GM21529 (cell line): ENCODE results near the gene RRAS.
A peak's percentile ranks its signal among the peaks of the same experiment; 100 is the strongest.

Experiments
- ATAC-seq: cut with Tn5 transposase; IDR thresholded peaks from one replicate; pipeline ENCODE4 v1.9.1; 2021; ENCODE audit not compliant: unreplicated experiment

The RRAS gene

DNA sequence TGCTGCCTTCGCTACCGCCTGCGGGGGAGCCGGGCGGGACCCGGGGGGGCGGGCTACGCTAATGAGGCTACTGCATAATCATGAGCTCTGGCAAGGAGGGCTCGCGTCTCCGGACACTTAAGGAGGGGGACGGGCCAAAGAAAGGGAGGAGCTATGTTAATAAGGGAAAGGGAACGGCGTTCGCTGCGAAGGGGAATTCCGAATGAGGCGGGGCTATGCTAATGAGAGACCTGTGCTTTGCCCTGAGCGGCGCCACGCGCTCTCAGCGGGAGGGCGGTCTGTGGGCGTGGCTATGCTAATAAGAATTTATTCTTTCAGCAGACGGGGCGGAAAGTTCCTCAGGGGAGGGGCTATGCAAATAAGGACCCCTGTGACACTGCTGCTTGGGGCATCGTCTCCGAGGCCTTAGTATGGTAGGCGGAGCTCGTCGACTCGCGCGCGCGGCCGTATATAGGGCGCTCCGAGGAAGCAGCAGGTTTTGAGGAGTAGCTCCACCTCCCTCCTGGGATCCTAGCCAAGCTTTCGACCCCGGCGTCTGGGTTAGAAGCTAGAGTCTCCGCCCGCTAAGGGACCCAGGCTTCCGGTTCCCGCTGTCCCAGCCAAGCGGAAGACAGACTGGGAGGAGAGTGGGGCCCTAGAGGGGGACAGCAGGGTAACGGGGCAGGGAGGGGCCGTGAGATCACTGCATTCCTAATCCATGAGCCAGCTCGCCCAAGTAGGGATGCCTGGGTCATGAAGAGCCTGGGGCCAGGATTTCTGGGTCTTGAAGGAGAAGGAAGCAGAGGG is at the start of gene RRAS:
RRAS (minus strand) TSS at position 31 of the 786 bp plus-strand sequence. CDS start 45 bp downstream, outside the sequence.
- ATAC-seq: peak; percentile 65

DNA sequence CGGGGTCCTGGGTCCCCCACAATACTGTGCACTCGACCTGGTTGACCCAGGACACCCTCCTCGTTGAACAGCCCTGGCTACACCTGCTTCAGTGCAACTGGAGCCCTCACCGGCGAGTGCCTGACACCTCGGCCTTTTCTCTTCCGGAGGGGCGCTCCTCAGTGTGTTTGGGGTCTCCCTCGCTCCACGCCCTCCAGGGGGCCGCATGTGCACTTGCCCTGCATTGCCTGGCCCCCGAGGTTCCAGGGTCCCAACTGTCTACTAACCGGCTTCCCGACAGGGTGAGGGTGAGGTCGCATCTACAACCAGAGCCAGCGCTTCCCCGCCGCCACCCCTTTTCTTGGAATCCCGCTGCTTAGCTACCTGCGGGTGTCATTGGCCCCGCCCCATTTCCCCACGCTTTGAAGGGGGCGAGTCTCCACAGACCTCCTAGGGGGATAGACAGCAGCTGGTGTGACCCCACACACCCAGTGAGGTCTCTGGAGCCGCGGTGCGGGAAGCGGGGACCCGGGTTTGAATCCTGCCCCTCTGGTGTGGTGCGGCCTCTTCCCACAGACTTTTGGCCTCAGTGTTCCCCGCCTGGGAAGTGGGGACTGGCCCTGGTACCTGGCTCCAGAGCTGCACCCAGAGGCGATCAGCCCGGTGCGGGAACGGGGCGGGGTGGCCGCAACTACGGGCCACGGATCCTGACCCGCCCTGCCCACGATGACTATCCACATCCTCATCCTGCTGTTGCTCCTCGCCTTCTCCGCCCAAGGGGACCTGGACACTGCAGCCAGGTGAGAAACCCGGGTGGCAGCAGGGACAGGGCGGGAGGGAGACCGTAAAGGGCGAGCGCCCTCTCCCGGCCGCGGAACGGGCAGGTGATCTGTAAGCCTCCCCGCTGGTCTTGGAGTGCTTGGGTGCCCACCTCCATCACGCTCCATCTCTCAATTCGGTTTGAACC is 49.5 kb upstream of the RRAS start, which contains the start of gene ADM5:
ADM5 (plus strand) TSS at position 462 of the 946 bp plus-strand sequence; CDS start at position 706, 244 bp downstream.
- ATAC-seq: no peak

DNA sequence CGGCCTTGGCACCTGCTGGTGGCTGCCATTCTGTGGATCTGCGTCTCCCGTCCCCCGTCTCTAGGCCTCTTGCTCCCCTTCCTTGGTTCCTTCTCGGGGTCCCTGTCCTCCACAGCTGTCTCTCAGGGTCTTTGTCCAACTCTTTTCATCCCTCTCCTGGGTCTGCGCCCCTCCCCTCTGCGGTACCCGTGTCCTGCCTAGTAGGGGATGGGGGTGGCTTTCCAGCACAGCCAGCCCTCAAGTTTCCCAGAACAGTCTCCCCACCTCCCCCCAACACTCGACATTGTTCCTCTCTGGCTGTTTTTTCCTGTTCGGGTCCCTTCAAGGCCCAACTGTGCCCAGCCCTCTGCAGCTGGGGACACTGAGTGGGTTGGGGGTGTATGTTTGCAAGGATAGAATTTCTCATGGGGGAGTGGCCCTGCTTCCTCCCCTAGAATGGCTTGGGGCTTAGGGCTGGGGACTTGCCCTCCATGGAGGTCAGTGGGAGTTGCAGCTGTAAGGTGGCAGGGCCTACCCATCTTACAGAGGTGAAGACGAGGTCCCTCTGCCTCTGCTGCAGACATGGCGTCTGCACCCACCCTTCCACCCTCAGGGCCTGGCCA is 48.7 kb upstream of the RRAS start:
- ATAC-seq: no peak

DNA sequence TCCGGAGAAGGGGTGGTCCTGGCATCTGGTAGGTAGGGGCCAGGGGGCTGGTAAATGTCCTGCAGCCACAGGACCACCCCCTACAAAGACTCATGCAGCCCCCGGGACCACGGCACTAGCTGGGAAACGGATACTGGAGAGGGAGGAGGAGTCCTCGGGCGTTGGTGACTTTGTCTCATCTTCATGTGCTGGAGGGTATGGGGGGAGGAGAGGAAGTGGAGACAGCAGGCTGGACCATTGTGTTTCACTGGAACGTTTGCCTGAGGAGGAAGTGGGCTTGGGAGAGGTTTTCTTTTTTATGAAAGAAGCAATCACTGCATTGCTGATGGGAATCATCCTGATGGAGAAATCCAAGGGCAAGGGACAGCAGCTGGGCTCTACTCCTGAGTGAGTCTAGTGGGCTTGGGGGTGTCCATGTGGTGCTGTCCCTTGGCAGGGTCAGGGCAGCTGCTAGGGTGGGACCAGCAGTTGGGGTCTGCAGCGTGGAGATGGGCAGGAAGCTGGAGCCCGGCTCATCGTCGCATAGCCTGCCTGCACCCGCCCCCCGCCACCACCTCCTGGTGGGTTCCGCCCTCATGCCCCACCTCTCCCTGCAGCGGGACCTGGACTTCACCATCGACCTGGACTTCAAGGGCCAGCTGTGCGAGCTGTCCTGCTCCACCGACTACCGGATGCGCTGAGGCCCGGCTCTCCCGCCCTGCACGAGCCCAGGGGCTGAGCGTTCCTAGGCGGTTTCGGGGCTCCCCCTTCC is 47.8 kb upstream of the RRAS start:
- no peak for ATAC-seq

DNA sequence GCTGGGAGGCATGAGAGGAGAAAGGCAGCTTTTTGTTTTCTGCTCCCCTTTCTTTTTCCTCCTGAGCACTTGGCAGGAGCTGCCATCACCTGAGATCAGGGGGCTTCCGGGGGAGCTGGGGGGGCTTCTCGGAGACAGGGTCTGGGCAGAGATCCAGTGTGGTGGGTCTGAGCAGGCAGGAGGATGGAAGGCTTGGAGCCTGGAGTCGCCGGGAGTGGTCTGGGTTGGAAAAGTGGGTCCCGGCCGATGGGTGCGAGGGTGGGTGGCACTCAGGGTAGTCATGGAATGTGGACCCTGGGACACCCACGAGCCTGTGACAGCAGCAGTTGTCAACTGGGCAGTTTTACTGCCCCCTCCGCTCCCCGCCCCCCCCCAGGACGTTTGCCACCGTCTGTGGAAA is 47.2 kb upstream of the RRAS start:
- no peak for ATAC-seq

DNA sequence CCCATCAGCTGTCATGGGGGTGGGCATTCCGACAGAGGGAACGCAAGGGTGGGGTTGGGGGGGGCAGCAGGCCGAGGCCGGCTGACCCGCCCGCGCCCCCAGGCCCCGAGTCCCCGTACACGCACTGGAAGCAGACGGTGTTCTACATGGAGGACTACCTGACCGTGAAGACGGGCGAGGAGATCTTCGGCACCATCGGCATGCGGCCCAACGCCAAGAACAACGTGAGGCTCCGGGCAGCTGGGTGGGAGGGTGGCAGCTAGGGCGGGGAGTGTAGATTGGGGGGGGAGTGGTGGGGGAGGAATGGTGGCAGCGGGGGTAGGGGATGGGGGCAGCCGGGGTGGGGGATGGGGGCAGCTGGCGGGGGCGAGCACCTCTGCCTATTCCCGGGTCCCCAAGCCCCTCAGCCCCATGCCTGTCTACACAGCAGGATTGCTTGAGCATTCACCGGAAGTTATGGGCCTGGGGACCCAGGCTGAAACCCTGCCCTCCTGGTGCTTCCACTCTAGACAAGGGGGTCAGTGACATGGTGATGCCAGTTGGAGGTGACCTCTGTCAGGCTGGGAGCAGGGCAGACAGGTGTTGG is 46.7 kb upstream of the RRAS start:
- no peak for ATAC-seq

DNA sequence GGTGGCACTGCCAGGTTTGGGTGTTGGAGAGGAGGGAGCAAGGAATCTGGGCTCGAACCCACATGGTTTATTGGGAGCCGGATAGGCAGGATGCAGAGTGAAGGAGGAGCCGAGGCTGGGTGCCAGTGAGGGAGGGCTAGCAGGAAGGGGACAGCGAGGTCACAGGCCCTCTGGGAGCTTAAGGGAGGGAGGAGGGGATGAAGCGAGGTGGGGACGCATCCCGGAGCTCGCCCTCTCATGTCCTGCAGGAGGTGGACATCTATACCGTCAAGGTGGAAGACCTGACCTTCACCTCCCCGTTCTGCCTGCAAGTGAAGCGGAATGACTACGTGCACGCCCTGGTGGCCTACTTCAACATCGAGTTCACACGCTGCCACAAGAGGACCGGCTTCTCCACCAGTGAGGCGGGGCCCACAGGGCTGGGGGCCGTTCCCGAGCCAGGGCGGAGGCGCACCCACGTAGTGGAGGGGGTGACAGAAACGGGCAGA is 45.9 kb upstream of the RRAS start:
- ATAC-seq: no peak

DNA sequence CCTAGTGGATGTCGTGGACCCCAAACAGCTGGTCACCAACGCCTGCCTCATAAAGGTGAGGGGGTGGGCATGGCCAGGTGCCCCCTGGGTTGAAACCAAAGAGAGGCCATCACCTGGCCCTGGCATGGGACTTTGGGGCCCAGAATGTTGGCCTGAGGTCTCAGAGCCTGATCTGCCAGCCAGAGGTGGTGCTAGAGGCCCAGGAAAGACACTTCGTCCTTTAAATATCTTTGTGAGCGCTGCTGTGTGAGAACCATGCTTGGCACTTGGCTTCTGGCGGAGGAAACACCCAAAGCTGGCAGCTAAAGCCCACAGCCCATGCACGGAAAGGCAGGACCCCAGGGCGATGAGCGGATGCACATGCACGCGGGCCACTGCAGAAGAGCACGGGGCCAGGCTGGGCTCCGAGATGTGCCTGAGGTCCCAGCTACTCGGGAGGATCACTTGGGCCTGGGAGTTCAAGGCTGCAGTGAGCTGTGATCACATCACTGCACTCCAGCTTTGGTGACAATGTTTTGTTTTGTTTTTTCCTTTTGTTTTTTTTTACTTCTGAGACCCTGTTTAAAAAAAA is 45.1 kb upstream of the RRAS start:
- no peak for ATAC-seq

DNA sequence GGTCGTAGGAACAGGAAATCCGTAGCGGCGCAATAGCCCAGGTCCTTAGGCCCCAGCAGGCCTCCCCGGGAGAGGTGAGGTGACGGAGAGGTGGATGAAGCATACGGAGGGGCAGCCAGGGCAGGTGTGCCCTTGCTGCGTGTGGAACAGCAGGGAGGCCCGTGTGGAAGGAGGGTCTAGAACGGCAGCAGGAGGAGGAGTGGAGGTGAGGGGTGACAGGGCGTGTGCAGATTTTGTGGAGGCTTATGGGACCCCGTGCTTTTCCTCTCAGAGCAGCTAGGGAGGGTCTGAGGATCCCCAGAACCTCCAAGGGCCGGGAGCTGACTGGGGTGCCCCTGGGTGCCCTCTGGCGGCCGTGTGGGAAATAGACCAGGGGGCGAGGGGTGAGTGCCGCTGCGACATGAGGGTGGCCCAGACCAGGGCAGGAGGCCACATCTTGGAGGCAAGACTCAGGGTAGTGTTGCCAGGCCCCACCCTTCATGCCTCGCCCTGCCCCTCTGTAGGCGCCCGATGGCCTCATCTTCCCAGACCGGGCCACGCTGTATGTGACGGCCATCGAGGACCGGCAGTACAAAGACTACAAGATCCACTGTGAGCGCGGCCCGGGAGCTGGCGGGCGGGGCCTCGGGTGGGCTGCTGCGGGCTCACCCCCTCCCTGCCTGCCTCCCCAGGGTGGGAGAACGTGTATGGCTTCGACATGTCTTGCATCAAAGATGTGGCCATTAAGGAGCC is 44.5 kb upstream of the RRAS start:
- no peak for ATAC-seq

DNA sequence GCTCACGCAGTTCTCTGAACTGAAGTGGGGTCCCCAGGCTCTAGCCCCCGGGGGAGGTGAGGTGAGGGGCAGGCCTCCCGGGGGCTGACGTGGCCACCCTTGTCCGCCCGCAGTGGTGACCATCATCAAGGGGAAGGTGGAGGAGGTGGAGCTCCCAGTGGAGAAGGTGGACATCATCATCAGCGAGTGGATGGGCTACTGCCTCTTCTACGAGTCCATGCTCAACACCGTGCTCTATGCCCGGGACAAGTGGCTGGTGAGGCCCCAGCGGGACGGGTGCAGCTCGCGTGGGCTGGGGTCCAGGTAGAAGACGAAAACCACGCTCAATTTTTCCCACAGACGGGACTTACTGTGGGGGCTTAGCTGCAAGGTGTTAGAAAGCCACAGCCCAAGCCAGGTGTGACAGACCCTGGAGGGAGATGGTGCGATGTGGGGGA is 43.9 kb upstream of the RRAS start:
- ATAC-seq: no peak

DNA sequence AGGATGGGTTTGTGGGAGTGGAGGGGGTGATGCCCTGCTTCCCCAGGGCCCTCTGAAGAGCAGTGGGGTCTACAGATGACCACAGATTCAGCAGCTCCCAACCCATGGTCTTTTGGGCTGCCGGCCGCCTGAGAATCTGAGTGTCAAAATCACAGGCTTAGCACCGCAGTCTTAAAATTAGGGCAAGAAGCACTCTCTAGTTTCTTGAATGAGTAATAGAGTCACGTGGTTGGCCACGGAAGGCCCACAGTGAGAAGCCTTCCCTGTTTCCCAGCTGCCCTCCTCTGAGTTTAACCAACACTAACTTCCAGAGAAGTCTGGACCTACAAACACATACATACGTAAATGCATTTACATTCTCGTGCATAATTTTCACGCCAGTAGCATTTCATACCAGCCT is 42.3 kb upstream of the RRAS start:
- no peak for ATAC-seq

DNA sequence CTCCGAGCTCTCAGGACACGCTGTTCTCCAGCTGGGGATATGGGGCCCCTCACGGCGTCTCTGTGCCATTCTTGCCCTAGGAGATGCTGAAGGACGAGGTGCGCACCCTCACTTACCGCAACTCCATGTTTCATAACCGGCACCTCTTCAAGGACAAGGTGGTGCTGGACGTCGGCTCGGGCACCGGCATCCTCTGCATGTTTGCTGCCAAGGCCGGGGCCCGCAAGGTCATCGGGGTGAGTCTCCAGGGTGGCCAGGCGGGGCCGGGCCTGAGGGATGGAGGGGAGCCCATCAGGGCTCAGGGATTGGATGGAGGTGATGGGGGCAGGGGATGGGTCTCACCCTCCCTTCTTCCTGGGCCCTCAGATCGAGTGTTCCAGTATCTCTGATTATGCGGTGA is 41.9 kb upstream of the RRAS start:
- ATAC-seq: no peak

DNA sequence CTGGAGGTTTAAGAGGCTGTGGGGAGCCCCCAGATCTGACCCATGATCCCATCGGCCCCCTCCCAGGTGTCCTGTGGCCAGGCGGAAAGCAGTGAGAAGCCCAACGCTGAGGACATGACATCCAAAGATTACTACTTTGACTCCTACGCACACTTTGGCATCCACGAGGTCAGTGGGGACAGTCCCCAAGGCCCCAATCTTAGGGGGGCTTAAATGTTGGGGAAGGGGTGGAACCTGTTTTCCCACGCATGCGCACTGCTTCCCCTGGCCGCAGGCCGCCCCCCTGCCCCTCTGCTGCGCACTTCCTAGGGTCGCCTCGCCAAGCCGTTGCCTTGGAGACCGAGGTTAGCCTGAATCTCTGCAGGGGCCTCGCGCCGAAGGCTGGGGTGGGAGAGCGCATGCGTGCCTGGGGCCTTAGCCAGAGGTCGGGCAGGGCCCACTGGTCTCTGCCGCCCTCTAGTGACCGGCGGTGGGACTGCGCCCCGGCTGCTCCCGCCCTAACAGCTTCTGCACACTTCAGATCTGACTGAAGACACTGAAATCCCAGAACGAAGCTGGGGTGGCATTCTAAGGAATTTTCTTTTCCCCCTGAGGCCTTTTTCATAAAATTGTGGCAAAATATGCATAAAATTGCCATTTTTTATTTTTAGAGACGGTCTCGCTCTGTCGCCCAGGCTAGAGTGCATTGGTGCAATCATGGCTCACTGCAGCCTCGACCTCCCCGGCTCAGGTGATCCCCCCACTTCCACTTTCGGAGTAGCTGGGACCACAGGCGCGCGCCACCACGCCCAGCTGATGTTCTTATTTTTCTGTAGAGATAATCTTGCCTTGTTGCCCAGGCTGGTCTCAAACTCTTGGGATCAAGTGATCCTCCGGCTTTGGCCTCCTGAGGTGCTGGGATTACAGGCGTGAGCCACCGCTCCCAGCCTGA is 40.7 kb upstream of the RRAS start:
- ATAC-seq: no peak

DNA sequence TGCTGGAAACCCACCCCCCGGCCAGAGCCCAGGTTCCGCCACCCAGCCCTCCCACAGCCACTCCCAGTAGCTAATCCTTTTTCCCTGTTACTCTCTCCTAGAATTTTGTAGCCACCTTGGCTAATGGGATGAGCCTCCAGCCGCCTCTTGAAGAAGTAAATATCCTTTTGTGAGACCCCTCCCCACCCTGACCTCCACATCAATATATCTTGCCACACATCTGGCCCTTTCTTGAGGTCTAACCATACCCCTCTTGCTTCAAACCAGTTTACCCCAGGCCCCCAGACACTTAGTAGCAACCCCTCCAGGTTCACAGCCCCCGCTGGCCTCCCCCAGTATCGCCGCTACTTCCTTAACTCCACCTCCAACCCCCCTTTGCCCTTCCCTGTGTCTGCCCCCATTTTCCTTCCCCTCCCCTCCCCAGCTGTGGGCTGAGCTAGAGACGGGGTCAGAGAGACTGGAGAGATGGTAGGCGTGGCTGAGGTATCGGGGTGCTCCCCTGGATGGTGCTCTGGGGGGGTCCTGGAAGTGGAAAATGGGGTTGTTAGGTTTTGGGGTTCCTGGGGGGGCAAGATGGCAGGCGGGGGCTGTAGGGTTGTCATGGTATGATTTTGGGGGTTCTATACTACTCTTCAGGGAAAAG is 39.9 kb upstream of the RRAS start:
- no peak for ATAC-seq

DNA sequence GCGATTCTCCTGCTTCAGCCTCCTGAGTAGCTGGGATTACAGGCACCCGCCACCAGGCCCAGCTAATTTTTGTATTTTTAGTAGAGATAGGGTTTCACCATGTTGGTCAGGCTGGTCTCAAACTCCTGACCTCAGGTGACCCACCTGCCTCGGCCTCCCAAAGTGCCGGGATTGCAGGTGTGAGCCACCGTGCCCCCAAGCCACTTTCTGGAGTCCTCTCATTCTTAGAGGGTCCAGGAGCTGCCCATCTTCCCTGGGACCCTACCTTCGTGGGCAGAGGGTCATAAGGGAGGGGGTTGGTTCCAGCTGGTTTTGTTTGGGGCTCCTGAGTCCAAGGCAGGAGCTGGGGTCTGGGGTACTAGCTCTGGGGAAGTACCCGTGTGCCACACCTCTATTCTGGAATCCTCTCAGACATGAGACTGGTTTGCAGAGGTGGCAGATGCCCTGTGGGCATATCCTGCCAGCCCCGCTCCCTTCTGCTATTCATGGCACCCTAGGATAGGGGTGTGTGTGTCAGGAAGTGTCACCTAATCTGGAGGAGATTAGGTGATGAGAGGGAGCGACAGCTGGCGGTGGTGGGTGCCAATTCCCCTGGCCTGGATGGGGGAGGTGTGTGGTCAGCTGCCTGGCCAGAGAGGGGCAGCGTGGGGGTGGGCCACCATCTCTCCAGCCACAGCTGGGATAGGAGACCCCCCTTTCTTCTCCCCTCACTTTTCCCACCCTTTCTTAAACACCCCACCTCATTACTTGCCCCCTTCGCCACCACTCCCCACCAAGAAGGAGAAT is 39.2 kb upstream of the RRAS start:
- ATAC-seq: no peak

DNA sequence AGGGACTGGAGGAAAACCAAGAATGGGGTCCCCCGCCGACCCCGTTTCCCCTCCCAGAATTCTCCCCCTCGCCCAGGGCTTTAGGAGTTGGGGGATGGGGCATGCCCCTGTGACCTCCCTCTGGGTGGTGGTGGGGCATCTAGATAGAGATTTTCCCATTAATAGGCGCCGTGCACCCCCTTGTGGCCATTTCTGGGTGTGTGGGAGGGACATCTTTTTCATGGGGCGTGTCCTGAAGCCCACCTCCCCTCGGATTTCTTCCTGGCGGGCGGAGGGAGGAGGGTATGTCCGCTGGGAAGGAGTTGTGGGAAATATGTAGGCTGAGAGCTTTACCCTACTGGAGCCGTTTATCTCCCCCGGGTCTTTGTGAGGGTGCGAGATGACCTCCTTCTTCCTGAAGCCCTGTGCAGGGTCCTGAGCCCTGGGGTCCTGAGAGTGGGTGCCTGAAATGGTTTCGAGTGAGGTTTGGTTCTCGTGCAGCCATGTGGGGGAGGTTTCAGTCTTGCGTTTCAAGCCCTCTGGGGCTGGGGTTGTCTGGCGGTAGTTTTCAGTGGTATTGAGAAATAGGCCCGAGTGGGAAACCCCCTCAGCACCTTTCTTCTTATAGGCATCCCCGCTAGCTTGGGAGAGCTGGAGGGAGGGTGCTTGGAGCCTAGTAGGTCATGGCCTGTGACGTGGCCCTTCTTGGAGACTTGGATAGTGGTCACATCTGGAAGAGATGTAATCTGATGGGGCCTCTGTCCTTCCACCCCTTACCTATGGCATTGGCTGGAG is 38.1 kb upstream of the RRAS start:
- no peak for ATAC-seq
